ENCODE measurements around the gene TTC6.

DNA sequence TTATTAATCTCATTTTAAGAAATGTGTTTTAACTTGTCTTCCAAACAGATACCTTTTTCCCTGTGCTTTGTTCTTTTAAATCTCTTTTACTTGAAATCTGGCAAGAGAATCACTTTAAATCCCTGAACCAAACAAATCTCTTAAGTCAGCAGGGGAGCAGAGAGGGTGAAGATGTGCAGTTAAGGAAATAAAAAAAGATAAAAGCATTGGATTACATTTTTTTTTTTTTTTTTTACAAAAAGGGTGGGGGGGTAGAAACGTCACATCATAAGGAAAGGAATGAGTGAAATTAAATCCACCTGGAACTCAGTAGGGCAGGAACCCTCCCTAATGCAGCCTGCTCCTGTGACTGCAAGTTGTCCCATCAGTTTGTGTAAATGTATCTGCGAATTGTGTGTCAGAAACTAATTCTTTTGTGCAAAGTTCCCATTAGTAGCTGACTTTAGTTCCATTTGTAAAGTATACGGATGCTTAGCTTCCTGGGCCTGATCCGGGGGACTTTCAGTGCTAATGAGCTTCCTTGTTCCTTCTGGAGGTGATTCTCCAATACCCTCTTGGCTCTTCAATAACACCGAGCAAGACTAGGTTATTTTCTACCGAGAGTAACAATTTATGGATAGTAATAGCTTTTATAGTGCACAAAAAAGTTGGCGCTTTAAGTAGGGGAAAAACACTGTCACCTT is 1.5 kb downstream of the TTC6 start:
- TF ChIP-seq, protein P1, sequence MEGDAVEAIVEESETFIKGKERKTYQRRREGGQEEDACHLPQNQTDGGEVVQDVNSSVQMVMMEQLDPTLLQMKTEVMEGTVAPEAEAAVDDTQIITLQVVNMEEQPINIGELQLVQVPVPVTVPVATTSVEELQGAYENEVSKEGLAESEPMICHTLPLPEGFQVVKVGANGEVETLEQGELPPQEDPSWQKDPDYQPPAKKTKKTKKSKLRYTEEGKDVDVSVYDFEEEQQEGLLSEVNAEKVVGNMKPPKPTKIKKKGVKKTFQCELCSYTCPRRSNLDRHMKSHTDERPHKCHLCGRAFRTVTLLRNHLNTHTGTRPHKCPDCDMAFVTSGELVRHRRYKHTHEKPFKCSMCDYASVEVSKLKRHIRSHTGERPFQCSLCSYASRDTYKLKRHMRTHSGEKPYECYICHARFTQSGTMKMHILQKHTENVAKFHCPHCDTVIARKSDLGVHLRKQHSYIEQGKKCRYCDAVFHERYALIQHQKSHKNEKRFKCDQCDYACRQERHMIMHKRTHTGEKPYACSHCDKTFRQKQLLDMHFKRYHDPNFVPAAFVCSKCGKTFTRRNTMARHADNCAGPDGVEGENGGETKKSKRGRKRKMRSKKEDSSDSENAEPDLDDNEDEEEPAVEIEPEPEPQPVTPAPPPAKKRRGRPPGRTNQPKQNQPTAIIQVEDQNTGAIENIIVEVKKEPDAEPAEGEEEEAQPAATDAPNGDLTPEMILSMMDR (IDR thresholded peaks at IDR 0.05): no peak
- no peak for TF ChIP-seq POLR2AphosphoS5 (IDR thresholded peaks at IDR 0.05; ENCODE audit: low read depth, low read length)
- TF ChIP-seq, protein P2, sequence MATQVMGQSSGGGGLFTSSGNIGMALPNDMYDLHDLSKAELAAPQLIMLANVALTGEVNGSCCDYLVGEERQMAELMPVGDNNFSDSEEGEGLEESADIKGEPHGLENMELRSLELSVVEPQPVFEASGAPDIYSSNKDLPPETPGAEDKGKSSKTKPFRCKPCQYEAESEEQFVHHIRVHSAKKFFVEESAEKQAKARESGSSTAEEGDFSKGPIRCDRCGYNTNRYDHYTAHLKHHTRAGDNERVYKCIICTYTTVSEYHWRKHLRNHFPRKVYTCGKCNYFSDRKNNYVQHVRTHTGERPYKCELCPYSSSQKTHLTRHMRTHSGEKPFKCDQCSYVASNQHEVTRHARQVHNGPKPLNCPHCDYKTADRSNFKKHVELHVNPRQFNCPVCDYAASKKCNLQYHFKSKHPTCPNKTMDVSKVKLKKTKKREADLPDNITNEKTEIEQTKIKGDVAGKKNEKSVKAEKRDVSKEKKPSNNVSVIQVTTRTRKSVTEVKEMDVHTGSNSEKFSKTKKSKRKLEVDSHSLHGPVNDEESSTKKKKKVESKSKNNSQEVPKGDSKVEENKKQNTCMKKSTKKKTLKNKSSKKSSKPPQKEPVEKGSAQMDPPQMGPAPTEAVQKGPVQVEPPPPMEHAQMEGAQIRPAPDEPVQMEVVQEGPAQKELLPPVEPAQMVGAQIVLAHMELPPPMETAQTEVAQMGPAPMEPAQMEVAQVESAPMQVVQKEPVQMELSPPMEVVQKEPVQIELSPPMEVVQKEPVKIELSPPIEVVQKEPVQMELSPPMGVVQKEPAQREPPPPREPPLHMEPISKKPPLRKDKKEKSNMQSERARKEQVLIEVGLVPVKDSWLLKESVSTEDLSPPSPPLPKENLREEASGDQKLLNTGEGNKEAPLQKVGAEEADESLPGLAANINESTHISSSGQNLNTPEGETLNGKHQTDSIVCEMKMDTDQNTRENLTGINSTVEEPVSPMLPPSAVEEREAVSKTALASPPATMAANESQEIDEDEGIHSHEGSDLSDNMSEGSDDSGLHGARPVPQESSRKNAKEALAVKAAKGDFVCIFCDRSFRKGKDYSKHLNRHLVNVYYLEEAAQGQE (IDR thresholded peaks at IDR 0.05; ENCODE audit: insufficient read depth in 1 of 2, low read depth in 2 of 2, low read length in 1 of 2): no peak

Data from Panc1 (cell line).